Measurements from ENCODE around the gene AJAP1. TPM values are rescaled to one million over a fixed set of nuclear protein-coding genes. Genes with fewer than 3 reads are reported as not detected.

AJAP1 gene
- total and polyA plus RNA-seq, 2 of the 8 experiments (the other 6 are each of a cell fraction or from before 2014, with no cell fraction given), result 1.9 to 6.2 TPM

DNA sequence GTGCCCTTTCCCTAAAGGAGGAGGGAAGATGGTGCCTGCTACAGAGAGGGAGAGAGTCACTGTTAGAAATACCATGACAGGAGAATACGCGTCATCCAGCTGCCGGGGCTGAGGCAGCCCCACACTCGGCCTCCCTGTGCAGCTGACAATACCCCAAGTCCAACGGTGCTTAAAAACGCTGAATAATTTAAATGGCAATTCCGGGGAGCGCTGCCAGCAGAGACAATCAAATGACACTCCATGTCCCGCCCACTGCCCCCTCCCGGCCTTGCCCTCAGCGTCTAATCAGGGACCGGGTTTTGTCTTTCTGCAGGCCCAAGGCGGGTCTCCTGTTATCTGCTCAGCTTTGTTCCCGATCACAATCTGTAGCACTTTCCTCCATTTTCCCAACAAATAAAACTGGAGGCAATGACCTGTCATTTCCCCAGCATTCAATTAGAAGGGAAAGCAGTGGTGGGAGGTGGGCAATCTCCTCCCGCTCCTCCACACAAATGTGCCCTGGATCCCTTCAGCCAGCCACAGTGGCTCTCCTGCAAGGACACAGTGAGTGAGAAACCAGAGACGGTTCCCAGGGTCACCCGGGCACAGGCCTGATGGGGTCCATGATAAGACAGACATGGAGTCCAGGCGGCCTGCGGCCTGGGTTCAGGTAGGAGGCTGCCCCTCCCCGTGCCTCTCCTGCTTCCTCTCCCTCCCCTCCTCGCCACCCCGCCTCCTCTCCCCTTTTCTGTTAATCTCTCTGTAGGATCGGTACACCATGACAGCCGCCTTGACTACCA, 42.7 kb upstream of the AJAP1 start:
- CTCF ChIA-PET (ENCODE audit: partially characterized antibody), result no interaction called here
- Histone ChIP-seq H3K79me2 (ENCODE audit: control insufficient read depth in 1 of 2, insufficient read depth in 2 of 2, low read length in 2 of 2) (no peaks in the 10 kb centered on the region), H3K23ac (ENCODE audit: insufficient read length) (no peak overlapping the region), H4K91ac (replicated peaks; ENCODE audit: insufficient read length, low read length) (no peak overlapping the region), H3K36me3 (ENCODE audit: control insufficient read depth in 2 of 4, insufficient read depth in 4 of 4, low read length in 3 of 4) (no peaks in the 10 kb centered on the region), H3K18ac (ENCODE audit: extremely low read depth, low read length) (no peak overlapping the region), H3K4me2 (ENCODE audit: insufficient read depth in 1 of 2, low read depth in 2 of 2, low read length in 2 of 2) (no peak overlapping the region), H3K4me3 (ENCODE audit: extremely low read depth in 1 of 4, insufficient read depth in 2 of 4, low read depth in 3 of 4, low read length in 4 of 4) (no peak overlapping the region), H4K5ac (ENCODE audit: insufficient read length, low read depth, low read length) (no peak overlapping the region), H2BK5ac (ENCODE audit: low read depth, low read length) (no peak overlapping the region), H2BK15ac (ENCODE audit: low read length) (no peak overlapping the region), H3K4ac (replicated peaks; ENCODE audit: insufficient read length, low read depth, low read length) (no peak overlapping the region), H2AFZ (ENCODE audit: low read length) (no peak overlapping the region), H3K4me1 (replicated peaks in 1 of 4; ENCODE audit: control insufficient read depth in 3 of 4, insufficient read depth in 4 of 4, low read length in 3 of 4) (peaks cover 0 to 6% (median 3%) of the 10 kb centered on the region in 4 experiments; a peak in 3 of 7 replicates), H3K27ac (ENCODE audit: low read depth, low read length) (no peak overlapping the region), H3K14ac (ENCODE audit: insufficient read length) (no peak overlapping the region), H3K9me3 (ENCODE audit: insufficient read depth in 2 of 2, low read depth in 1 of 2, low read length in 1 of 2) (peaks cover 0 to 13% of the 10 kb centered on the region in 2 experiments; a peak in 2 of 4 replicates), H3K79me1 (ENCODE audit: low read depth, low read length) (no peaks in the 10 kb centered on the region), H2BK12ac (ENCODE audit: low read depth, low read length) (no peak overlapping the region), H2BK20ac (ENCODE audit: low read length) (no peak overlapping the region), H3K9ac (replicated peaks in 1 of 4; ENCODE audit: extremely low read depth in 1 of 4, low read depth in 3 of 4, low read length in 3 of 4) (no peak overlapping the region), H4K8ac (ENCODE audit: extremely low read depth, insufficient read depth, low read length) (no peak overlapping the region), H3K23me2 (ENCODE audit: low read depth, low read length) (no peaks in the 10 kb centered on the region), H3K27me3 (replicated peaks in 1 of 4; ENCODE audit: control insufficient read depth in 3 of 4, extremely low read depth in 1 of 4, insufficient read depth in 3 of 4, low read length in 3 of 4) (no peaks in the 10 kb centered on the region), H2BK120ac (replicated peaks; ENCODE audit: low read depth, low read length) (no peak overlapping the region), H3K56ac (replicated peaks; ENCODE audit: insufficient read length, low read depth, low read length) (no peak overlapping the region), H2AK5ac (ENCODE audit: low read depth, low read length) (no peak overlapping the region), H4K20me1 (replicated peaks in 1 of 2; ENCODE audit: control insufficient read depth in 1 of 2, insufficient read depth in 2 of 2, low read length in 2 of 2) (no peaks in the 10 kb centered on the region)
- 95% methylated on average over 17 of the region's 24 CpGs; no CpG with 5 or more reads in 1 of the 2 experiments for WGBS, 2 experiments (ENCODE audit: extremely low coverage in 1 of 2, insufficient coverage in 1 of 2, insufficient read length in 1 of 2, insufficient replicate concordance in 2 of 2, low coverage in 1 of 2, low lambda C conversion rate in 2 of 2, missing lambda C conversion rate in 1 of 2)
- FAIRE-seq (no peak), DNase-seq (ENCODE audit: low read depth in 1 of 2, low spot score in 2 of 2) (no peak)
- POLR2A ChIA-PET (ENCODE audit: partially characterized antibody), result no interaction called here
- TF ChIP-seq RBBP5 (IDR thresholded peaks at IDR 0.05; ENCODE audit: borderline replicate concordance, low read depth, low read length) (no peak), RXRA (IDR thresholded peaks at IDR 0.05; ENCODE audit: insufficient read depth, low read depth, low read length) (no peak), GTF2F1 (IDR thresholded peaks at IDR 0.05; ENCODE audit: borderline replicate concordance, low read depth, low read length) (no peak), YY1 (IDR thresholded peaks at IDR 0.05; ENCODE audit: low read depth, low read length) (no peak), TAF1 (IDR thresholded peaks at IDR 0.05; ENCODE audit: low read depth, low read length) (no peak), NANOG (IDR thresholded peaks at IDR 0.05; ENCODE audit: insufficient read depth, low read depth, low read length, poor library complexity, severe bottlenecking) (no peak), JUND (IDR thresholded peaks at IDR 0.05; ENCODE audit: low read length) (no peak), KDM5A (IDR thresholded peaks at IDR 0.05; ENCODE audit: low read length) (no peak), RNF2 (IDR thresholded peaks at IDR 0.05; ENCODE audit: borderline replicate concordance, low read depth, low read length, missing control alignments, poor library complexity, severe bottlenecking) (no peak), TAF7 (optimal IDR thresholded peaks at IDR 0.05; ENCODE audit: borderline replicate concordance, low read depth, low read length) (no peak), SIRT6 (IDR thresholded peaks at IDR 0.05; ENCODE audit: low read length) (no peak), CBX8 (IDR thresholded peaks at IDR 0.05; ENCODE audit: borderline replicate concordance, low read depth, low read length) (no peak), SIX5 (IDR thresholded peaks at IDR 0.05; ENCODE audit: low read depth, low read length) (no peak)

All from H1 (cell line).